GM21786 (cell line): ENCODE results near the gene CLEC18B.
A peak's percentile ranks its signal among the peaks of the same experiment; 100 is the strongest.
"Not testable (repeated sequence)": the region's sequence is repeated elsewhere in the genome, so short reads cannot be mapped to it uniquely, and the experiment has no call there.

Experiments
- ATAC-seq: cut with Tn5 transposase; IDR thresholded peaks from one replicate; pipeline ENCODE4 v1.9.1; 2021; ENCODE audit not compliant: unreplicated experiment

The CLEC18B gene

DNA sequence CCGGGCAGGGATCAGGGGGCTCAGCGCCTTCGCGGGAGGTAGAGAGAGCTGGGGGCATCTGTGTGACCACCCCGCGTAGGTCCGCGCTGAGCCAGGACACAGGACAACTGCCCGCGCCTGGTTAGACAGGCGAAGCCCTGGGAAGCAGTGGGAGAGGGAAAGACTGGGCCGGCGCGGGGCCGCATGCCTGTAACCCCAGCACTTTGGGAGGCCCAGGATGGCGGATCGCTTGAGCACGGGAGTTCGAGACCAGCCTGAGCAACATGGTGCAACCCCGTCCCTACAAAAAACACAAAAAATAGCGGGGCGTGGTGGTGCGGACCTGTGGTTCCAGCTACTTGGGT is 13.9 kb downstream of the CLEC18B start:
- ATAC-seq = not testable (repeated sequence)

DNA sequence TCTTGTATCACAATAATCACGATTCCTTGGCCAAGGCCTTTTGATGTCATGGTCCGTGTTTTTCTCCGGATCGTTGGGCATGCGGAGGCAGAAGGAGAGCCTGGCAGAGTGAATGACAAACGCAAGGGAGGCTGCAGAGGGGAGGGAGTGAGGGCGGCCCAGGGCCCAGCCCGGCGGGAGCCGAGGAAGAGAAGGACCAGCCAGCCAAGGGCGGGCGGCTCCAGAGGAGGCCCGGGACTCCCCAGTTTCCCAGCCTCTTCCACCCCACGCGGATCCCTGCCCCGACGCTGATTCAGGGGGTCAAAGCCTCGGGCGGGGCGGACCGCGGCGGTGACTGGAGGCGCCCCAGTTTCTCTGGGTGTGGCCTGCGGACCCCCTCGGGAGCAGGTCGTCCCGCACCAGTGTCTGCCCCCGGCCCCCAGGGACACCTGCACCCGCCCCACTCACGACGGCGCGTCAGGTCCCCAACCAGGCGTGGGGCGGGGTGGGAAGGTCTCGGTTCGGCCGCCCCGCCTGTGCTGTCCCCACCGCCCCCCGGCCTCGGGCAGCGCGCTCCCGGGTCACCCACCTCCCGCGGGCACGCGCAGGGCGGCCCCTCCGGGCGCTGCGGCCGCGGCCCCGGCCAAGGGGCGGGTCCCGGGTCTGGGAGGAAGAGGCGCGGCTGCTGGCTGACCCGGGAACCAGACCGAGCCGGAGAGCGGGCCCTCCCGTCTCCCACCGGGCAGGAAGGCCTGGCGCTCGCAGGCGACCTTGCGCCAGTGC is 14.5 kb downstream of the CLEC18B start:
- peak; percentile 41 for ATAC-seq

DNA sequence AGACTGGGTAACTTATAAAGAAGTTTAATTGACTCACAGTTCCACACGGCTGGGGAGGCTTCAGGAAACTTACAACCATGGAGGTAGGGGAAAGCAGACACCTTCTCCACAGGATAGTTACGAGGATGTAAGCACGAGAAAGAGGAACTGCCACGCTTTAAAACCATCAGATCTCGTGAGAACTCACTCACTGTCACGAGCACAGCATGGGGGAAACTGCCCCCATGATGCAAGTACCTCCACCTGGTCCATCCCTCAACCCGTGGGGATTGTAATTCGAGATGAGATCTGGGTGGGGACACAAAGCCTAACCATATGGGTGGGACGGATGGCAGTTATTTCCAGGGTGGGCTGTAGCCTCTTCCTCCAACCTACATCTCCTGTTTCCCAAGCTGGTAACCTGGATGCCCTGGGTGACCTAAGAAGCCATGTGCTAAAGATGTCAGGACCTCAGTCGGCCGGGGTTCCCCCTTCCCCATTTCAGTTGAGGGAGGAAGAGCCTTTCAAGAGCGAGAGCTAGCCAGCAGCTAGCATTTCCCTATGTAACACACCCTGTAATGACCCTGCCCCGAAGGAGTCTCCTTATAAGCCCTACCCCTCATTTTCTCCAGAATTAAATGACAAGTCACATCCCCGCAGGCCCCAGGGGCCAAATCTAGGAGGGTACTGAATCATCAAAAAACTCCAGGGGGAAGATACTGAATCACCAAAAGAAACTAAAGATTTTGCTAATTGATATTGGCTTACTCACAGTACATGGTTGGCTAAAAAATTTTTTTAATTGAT is 16.9 kb downstream of the CLEC18B start:
- ATAC-seq = not testable (repeated sequence)

- ATAC-seq = not testable (repeated sequence)
These were observed 21.0 kb downstream of the CLEC18B start for GRCh38 chr16:74400238-74400637.

DNA sequence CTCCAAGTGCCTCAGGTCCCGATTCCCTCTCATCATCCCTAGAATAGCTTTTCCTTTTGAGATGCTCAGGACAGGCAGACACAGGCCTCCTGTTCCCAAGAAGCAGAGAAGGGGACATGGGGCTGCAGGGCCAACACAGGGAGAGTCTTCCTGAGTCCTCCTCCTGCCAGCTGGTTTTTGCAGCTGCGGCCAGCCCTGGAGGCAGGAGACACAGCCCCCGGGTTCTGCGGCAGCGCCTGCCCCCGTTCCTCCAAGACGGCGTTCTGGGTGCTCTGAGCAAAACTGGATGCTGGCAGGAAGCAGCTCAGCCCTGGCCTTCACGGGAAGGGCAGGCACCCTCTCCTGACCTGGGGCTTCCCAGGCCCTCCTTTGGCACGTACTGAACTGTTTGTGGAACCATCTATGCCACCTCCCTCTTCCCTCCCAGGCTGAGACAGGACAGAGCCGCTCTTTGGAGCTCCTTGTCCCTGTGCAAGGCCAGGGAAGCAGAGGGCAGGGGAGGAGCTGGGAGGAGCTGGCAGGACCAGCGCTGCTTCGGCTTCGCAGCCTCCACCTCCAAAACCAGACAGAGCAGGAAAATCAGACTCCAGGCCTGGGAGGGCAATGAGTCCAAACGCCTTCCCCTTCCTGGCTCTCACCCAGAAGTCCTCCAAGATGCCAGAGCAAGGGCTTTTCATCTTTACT is 22.9 kb downstream of the CLEC18B start:
- ATAC-seq = not testable (repeated sequence)

GRCh38 chr16:74396521-74397017 is 24.7 kb downstream of the CLEC18B start:
- ATAC-seq = not testable (repeated sequence)

DNA sequence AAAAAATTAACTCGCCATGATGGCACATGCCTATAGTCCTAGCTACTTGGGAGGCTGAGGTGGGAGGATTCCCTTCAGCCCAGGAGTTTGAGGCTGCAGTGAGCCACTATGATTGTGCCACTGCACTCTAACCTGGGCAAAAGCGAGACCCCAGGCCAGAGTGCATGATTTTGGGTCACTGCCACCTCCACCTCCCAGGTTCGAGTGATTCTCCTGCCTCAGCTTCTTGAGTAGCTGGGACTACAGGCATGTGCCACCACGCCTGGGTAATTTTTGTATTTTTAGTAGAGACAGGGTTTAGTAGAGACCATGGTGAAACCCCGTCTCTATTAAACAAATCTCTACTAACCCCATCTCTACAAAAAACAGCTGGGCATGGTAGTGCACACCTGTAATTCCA is 26.7 kb downstream of the CLEC18B start:
- ATAC-seq = not testable (repeated sequence)

DNA sequence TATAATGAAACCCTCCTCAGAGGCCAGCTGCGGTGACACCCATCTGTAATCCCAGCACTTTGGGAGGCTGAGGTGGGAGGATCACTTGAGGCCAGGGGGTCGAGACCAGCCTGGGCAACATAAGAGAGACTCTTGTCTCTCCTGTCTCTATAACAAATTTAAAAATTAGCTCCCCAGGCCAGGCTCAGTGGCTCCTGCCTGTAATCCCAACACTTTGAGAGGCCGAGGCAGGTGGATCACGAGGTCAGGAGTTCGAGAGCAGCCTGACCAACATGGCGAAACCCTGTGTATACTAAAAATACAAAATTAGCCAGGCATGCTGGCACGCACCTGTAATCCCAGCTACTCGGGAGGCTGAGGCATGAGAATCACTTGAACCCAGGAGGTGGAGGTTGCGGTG is 27.1 kb downstream of the CLEC18B start:
- not testable (repeated sequence) for ATAC-seq

DNA sequence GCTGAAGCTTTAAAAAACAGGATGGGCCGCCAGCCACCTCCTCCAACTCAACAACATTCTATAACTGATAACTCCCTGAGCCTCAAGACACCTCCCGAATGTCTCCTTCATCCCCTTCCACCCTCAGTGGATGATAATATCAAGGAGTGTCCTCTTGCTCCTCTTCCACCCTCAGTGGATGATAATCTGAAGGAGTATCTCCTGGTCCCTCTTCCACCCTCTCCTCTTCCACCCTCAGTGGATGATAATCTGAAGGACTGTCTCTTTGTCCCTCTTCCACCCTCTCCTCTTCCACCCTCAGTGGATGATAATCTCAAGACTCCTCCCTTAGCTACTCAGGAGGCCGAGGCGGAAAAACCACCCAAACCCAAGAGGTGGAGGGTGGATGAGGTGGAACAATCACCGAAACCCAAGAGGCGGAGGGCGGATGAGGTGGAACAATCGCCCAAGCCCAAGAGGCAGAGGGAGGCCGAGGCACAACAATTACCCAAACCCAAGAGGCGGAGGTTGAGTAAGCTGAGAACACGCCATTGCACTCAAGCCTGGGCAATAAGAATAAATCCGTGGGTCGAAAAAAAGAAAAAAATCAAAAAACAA is 29.7 kb downstream of the CLEC18B start:
- not testable (repeated sequence) for ATAC-seq

DNA sequence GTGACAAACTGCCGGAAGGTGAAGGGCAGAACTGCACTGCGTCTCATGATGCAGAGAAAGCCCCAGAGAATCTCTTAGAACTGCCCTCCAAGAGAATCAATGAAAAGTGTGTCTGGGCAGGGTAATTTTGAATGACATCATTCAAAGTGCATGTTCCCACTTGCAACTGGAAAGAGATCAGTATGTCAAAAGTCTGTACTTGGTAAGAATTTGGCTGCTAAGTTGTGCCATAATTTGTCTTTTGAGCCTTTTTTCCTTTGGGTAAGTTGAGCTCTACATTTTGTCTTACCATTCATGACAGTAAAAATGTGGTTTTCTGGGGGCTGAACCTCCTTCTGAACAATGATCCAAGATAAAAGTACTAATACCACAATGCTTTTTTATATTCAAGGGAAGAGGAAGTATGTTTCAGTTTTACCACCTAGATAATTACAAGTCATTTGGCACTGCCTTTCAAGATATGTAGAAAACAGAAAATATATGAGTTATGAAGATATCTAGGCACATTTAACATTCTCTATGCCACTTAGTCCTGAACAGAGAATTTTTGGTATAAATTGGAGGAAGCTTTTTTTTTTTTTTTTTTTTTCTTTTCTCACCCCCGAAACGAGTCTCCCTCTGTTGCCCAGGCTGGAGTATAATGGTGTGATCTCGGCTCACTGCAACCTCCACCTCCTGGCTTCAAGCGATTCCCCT is 38.8 kb downstream of the CLEC18B start:
- ATAC-seq = not testable (repeated sequence)

- not testable (repeated sequence) for ATAC-seq
These were observed 47.5 kb downstream of the CLEC18B start for GRCh38 chr16:74373847-74374184.

- ATAC-seq = no peak
These were observed 48.1 kb downstream of the CLEC18B start for GRCh38 chr16:74372953-74373846.

GRCh38 chr16:74372369-74372768 is 48.9 kb downstream of the CLEC18B start:
- no peak for ATAC-seq

DNA sequence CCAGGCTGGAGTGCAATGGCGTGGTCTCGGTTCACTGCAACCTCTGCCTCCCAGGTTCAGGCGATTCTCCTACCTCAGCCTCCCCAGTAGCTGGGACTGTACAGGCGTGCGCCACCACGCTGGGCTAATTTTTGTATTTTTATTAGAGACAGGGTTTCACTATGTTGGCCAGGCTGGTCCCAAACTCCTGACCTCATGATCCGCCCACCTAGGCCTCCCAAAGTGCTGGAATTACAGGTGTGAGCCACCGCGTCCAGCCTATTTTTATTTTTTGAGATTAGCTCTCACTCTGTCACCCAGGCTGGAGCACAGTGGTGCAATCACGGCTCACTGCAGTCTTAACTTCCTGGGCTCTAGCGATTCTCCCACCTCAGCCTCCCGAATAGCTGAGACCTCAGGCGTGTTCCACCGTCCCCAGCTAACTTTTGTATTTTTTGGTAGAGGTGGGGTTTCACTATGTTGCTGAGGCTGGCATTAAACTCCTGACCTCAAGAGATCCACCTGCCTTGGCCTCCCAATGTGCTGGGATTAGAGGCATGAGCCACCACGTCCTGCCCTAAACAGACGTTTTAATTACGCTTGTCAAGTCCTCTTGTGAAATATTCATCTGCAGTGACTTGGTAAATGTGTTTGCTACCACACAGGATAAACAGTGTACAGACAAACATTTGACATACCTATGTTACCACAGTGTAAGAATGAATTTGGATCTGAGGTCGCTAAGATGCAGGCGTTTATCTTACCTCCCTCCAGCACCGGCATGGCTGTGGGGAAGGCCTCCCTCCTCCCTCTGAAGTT is 50.7 kb downstream of the CLEC18B start:
- not testable (repeated sequence) for ATAC-seq

DNA sequence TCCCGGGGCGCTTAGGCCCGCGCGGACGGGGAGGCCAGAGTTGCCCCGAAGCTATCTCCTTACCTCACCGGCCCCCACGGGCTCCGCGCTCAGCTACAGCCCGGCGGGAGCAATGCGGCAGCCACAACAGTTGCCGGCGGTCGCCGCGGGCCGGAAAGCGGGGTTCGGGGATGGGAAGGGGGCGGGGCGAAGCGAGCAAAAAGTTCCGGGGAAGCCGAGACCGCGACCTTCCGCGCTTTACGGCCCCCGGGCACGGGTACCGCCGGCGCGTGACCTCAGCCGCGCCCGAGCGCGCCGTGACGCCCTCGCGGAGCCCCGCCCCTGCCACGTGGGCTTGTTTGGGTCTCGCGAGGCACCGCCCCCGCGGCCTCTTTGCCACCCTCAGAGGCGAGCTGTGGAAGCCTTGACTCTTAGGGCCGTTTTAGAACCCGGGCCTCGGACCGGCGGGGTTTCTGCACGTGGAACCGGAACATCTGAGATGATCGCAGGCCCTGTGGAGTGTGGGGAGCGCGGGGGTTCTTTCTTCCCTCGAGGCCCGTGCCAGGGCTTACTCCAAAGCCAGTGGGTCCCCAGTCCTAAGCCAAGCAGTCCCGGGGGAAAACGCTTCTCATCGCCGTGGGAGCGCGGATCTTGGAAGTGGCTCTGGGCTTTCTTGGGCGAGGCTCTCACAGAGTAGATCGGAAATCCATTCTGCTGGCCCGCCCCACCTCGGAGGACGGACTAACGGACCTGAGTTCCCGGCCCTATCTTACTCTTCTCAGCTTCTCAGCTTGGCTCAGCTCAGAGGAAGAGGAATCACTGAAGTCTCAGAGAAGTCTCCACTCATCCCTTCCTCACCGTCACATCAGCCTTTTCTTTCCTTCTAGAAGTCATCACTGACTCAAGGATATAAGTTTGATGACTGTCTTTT is 53.0 kb downstream of the CLEC18B start:
- peak; percentile 96 for ATAC-seq

DNA sequence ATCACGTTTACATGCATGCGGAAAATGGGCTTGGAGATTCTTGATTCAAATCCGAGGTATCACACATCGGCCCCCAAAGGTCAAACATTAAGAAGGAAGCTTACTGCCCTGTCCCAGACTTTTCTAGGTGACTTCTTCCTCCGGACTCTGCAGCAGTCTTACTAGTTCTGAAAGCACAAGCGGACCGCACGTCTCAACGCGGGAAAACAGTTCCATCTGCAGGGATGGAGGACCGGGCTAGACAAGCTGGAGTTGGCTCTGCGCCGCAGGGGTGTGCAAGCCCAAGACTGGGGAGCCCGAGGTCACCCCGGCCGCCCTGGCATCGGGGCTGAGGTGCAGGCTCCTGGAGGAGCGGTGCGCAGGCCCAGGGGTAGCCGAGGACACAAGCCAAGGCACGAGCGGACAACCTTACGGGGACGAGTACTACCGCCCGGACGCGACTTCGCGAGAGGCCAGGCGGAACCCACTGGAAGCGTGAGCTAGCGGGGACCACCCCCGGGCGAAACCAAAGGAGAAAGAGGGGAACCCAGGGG is 53.7 kb downstream of the CLEC18B start:
- peak; percentile 34 for ATAC-seq
